ENCODE results near the gene STK25. TPM values are rescaled to one million over a fixed set of nuclear protein-coding genes. Genes with fewer than 3 reads are reported as not detected.

The STK25 gene
- total and polyA plus RNA-seq, 10 of the 15 experiments (the other 5 are each of a cell fraction or from before 2014, with no cell fraction given), result 6.0 to 154 (median 89.3) TPM

DNA sequence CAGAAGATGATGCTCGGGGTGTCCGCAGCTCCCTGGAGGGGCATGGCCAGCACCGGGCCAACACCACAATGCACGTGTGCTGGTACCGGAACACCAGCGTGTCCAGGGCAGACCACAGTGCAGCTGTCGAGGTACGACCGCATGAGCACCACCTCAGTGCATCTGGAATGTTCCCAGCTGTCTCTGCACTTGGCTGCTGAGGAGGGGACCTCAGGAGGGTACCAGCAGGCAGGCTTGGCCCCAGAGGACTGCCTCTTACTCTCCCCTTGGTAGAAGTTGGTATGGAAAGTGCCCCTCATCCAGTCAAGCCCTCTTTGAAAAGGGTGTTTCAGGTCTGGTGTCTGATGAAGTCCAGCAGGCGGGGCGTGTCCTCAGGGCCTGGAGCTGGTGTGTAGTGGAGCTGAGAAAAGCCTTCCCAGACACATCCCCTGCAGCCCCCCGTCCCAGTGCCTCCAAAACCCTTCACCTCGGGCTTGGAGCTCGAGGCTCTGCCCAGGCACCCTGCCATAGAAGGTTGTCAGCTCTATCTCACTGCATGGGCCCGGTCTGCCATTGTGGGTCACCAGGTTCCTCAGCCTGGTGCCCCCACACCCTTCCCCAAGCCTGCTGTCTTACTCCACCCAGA is 16.7 kb downstream of the STK25 start:
- in situ Hi-C loops (cut with MboI), result no loop called here
- POLR2A ChIA-PET, result no interaction called here

DNA sequence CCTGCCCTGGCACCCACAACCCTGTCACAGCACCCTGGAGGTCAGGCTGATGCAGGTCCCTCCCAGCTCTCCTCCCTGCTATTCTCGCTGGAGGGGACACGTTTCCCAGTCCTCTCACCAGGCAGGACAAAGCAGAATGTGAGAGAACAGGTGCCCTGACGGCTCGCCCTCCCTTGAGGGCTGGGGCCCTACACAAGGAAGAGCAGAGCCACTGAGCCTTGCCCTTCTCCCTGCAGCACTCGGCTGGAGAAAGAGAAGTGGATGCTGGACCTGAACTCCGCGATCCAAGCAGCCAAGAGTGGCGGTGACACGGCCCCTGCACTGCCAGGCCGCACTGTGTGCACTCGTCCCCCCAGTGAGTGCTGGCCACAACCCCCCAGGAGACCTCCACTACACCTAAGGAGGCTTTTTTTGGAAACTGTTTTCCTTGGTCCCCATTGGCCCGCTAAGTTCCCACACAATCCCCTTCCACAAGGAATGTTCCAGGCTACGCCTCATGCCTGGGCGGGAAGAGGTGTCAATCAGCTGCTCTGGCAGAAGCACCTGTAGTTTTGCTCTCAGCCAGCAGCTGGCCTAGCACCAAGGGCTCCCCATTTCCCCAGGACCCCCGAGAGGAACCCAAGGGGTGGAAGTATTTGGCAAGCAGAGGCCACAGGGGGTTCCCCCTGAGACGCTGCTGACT is 17.4 kb downstream of the STK25 start:
- FAIRE-seq, result no peak
- no peak for TF ChIP-seq MYC (IDR thresholded peaks at IDR 0.05; ENCODE audit: insufficient read depth, insufficient read length, insufficient replicate concordance, low read length, severe bottlenecking)
- TF ChIP-seq SPI1 (IDR thresholded peaks at IDR 0.05; ENCODE audit: borderline replicate concordance, insufficient read depth, low read depth, low read length), result no peak
- TF ChIP-seq, protein P1, sequence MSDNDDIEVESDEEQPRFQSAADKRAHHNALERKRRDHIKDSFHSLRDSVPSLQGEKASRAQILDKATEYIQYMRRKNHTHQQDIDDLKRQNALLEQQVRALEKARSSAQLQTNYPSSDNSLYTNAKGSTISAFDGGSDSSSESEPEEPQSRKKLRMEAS (IDR thresholded peaks at IDR 0.05; ENCODE audit: low read depth, low read length), result no peak
- TF ChIP-seq MTA3 (IDR thresholded peaks at IDR 0.05; ENCODE audit: borderline replicate concordance, low read length), result no peak
- TF ChIP-seq STAT1 (conservative IDR thresholded peaks at IDR 0.05), result no peak
- TF ChIP-seq CBX5 (IDR thresholded peaks at IDR 0.05; ENCODE audit: low read depth), result no peak
- TF ChIP-seq MEF2B (IDR thresholded peaks at IDR 0.05; ENCODE audit: partially characterized antibody, poor library complexity, severe bottlenecking), result no peak

More for the DNA sequence above, 16.7 kb downstream of the STK25 start:
- no peak overlapping the region for H2AFZ ChIP-seq (ENCODE audit: control insufficient read depth, low read depth, low read length)
- 89% methylated on average over 13 of the region's 15 CpGs for WGBS (ENCODE audit: insufficient coverage, insufficient replicate concordance, low lambda C conversion rate, missing lambda C conversion rate)
- H4K20me1 ChIP-seq (ENCODE audit: control insufficient read depth, insufficient read depth), result no peaks in the 10 kb centered on the region
- SMC1A ChIA-PET (ENCODE audit: uncharacterized antibody, unreplicated experiment), result interaction anchor here (1.5 kb wide), 1 partner anchor 133 kb away, joined by 4 read pairs; no protein-coding TSS in a partner anchor
- intact Hi-C loops (cut with micrococcal nuclease; ENCODE audit: unreplicated experiment), result no loop called here
- H3K9ac ChIP-seq (ENCODE audit: control insufficient read depth, insufficient read depth, low read length), result no peak overlapping the region
- peaks cover 0 to 10% of the 10 kb centered on the region in 2 experiments; a peak in 3 of 4 replicates for H3K36me3 ChIP-seq (ENCODE audit: control insufficient read depth in 2 of 2, insufficient read depth in 2 of 2, low read length in 1 of 2)
- no peak overlapping the region for H3K4me3 ChIP-seq
- no TSS peak for BruUV-seq (replicated peaks)
- H3K4me1 ChIP-seq (ENCODE audit: control insufficient read depth, insufficient read depth, low read length), result no peaks in the 10 kb centered on the region
- no peaks in the 10 kb centered on the region for H3K79me2 ChIP-seq (ENCODE audit: control insufficient read depth, insufficient read depth, low read length)
- no peak overlapping the region for H3K4me2 ChIP-seq (ENCODE audit: control insufficient read depth, insufficient read depth)
- CTCF ChIA-PET, result no interaction called here
- TF ChIP-seq ETV6 (conservative IDR thresholded peaks at IDR 0.05 in 1 of 2, IDR thresholded peaks at IDR 0.05 in 1 of 2; ENCODE audit: borderline replicate concordance in 1 of 2, low read depth in 1 of 2) (no peak), POLR2A (IDR thresholded peaks at IDR 0.05; ENCODE audit: low read depth, low read length) (peak; percentile 21; the same call in 1 of the 2 replicates)
- ATAC-seq (no peak), FAIRE-seq (no peak), DNase-seq (ENCODE audit: low read depth, low spot score) (no peak)
- RAD21 ChIA-PET (ENCODE audit: unreplicated experiment), result no interaction called here
- H3K9me3 ChIP-seq (replicated peaks; ENCODE audit: control insufficient read depth, insufficient read depth, low read length), result no peaks in the 10 kb centered on the region
- H3K27me3 ChIP-seq (replicated peaks in 1 of 2; ENCODE audit: control insufficient read depth in 2 of 2, insufficient read depth in 2 of 2, low read length in 1 of 2), result no peaks in the 10 kb centered on the region
- H3K27ac ChIP-seq (ENCODE audit: control insufficient read depth, insufficient read depth), result no peak overlapping the region

More for the DNA sequence above, 17.4 kb downstream of the STK25 start:
- CTCF ChIA-PET, result interaction anchor here (1.5 kb wide), 1 partner anchor 272 kb away, joined by 4 read pairs; no protein-coding TSS in a partner anchor
- no peaks in the 10 kb centered on the region for H3K4me1 ChIP-seq (ENCODE audit: control insufficient read depth, insufficient read depth, low read length)
- SMC1A ChIA-PET (ENCODE audit: uncharacterized antibody, unreplicated experiment), result interaction anchor here (1.5 kb wide), 1 partner anchor 133 kb away, joined by 4 read pairs; no protein-coding TSS in a partner anchor
- 68% methylated on average over 13 of the region's 16 CpGs for WGBS (ENCODE audit: insufficient coverage, insufficient replicate concordance, low lambda C conversion rate, missing lambda C conversion rate)
- no peak overlapping the region for H3K9ac ChIP-seq (ENCODE audit: control insufficient read depth, insufficient read depth, low read length)
- no TSS peak for BruUV-seq (replicated peaks)
- DNase-seq (ENCODE audit: low read depth, low spot score), result no peak
- intact Hi-C loops (cut with micrococcal nuclease; ENCODE audit: unreplicated experiment) (no loop called here), in situ Hi-C loops (cut with MboI) (no loop called here)
- no peak overlapping the region for H3K4me3 ChIP-seq
- H2AFZ ChIP-seq (ENCODE audit: control insufficient read depth, low read depth, low read length), result no peak overlapping the region
- H3K79me2 ChIP-seq (ENCODE audit: control insufficient read depth, insufficient read depth, low read length), result no peaks in the 10 kb centered on the region
- H3K36me3 ChIP-seq (ENCODE audit: control insufficient read depth in 2 of 2, insufficient read depth in 2 of 2, low read length in 1 of 2), result peaks cover 0 to 10% of the 10 kb centered on the region in 2 experiments; a peak in 3 of 4 replicates
- H3K27me3 ChIP-seq (replicated peaks in 1 of 2; ENCODE audit: control insufficient read depth in 2 of 2, insufficient read depth in 2 of 2, low read length in 1 of 2), result no peaks in the 10 kb centered on the region
- POLR2A ChIA-PET, result no interaction called here
- H3K4me2 ChIP-seq (ENCODE audit: control insufficient read depth, insufficient read depth), result no peak overlapping the region
- H3K9me3 ChIP-seq (replicated peaks; ENCODE audit: control insufficient read depth, insufficient read depth, low read length), result no peaks in the 10 kb centered on the region
- H3K27ac ChIP-seq (ENCODE audit: control insufficient read depth, insufficient read depth), result no peak overlapping the region
- RAD21 ChIA-PET (ENCODE audit: unreplicated experiment), result no interaction called here
- H4K20me1 ChIP-seq (ENCODE audit: control insufficient read depth, insufficient read depth), result no peaks in the 10 kb centered on the region
- no peak for ATAC-seq
